ENCODE measurements around the gene STAC3. TPM values are rescaled to one million over a fixed set of nuclear protein-coding genes. Genes with fewer than 3 reads are reported as not detected.

Gene STAC3
- total RNA-seq, 1 experiment from 2014 or later: 2.8 TPM

DNA sequence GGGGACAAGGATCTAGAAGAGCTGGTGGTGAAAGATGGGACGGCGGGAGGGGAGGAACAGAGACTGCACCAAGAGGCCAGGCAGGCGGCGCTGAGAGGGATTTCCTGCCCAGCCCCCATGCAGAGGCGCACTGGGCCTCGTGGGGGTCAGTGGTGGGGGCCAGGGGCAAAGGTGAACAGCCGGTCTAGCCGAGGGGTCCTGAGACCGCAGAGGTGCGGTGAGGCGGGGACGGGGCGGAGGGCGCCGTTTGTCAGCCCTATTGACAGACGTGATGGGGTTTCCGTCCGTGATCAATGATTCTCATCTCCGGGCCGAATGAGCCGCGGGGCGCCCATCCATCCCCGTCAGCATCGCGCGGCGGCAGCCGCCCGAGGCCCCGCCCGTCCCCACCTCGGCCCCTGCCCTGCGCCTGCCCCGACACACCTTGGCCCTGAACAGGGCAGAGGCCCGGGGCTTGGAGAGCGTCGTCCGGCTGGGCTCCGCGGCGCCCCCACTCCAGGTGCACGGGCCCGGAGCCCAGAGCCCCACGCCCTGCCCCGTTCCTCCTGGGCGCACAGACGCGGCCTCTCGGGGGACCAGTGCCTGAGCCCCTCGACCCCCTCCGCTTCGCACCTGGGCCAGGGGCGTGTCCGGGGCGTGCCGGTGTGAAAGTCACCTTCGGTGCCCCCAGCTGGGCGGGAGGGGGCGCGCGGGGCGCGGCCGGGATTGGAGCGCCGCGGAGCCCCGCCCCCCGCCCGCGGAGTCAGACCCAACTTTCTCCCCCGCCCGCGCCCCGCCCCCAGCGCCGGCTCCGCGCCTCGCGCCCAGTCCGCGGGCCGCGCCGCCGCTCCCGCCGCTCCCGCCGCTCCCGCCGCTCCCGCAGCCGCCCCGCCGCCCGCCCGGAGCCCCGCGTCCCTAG, 34.7 kb downstream of the STAC3 start, which contains the start of gene NXPH4:
TSS of gene NXPH4 (plus strand) at position 781 of the 898 bp plus-strand sequence. CDS start 176 bp downstream, outside the sequence.
- H4K91ac ChIP-seq (ENCODE audit: insufficient read length, low read depth, low read length): no peak within 1 kb of the TSS
- H4K8ac ChIP-seq (replicated peaks; ENCODE audit: insufficient read length, low read depth, low read length): no peak within 1 kb of the TSS
- H2BK15ac ChIP-seq (ENCODE audit: low read depth, low read length): no peak within 1 kb of the TSS
- H3K27ac Mint-ChIP-seq: no peak within 1 kb of the TSS
- peaks cover 75% of the 10 kb centered on the region for H3K27me3 Mint-ChIP-seq (ENCODE audit: low read depth)
- DNase-seq: peak; percentile 88
- peak within 1 kb of the TSS; percentile 61 to 87 for H3K4me3 Mint-ChIP-seq
- no CpG with 5 or more reads among the region's 102 CpGs for WGBS (ENCODE audit: extremely low coverage, insufficient read length, low lambda C conversion rate)
- H3K36me3 Mint-ChIP-seq (ENCODE audit: insufficient read depth in 1 of 3, low read depth in 3 of 3): peaks cover 8 to 11% (median 9%) of the 10 kb centered on the region in 3 experiments; a peak in 6 of 7 replicates
- H3K9me3 Mint-ChIP-seq: peaks cover 0 to 5% of the 10 kb centered on the region in 2 experiments; a peak in 2 of 5 replicates
- H3T11ph ChIP-seq (ENCODE audit: low read length): no peak within 1 kb of the TSS
- no peak within 1 kb of the TSS for H3K9ac ChIP-seq (ENCODE audit: extremely low read depth, insufficient read length, low read length)
- no peak within 1 kb of the TSS for H2BK5ac ChIP-seq (ENCODE audit: insufficient read length, low read length)
- H2BK12ac ChIP-seq (ENCODE audit: insufficient read length, low read depth, low read length): no peak within 1 kb of the TSS
- peak within 1 kb of the TSS; percentile 75 for H3K4me2 ChIP-seq (ENCODE audit: insufficient read depth, insufficient read length, low read length)
- peaks cover 8% of the 10 kb centered on the region for H3K4me1 ChIP-seq (ENCODE audit: insufficient read depth, low read length)
- peaks cover 55% of the 10 kb centered on the region for H3K27me3 ChIP-seq (ENCODE audit: insufficient read depth, low read length)
- H2AK5ac ChIP-seq (ENCODE audit: insufficient read length, low read length): no peak within 1 kb of the TSS
- no peak within 1 kb of the TSS for H3K18ac ChIP-seq (ENCODE audit: insufficient read length, low read depth, low read length)
- TF ChIP-seq, protein P1, sequence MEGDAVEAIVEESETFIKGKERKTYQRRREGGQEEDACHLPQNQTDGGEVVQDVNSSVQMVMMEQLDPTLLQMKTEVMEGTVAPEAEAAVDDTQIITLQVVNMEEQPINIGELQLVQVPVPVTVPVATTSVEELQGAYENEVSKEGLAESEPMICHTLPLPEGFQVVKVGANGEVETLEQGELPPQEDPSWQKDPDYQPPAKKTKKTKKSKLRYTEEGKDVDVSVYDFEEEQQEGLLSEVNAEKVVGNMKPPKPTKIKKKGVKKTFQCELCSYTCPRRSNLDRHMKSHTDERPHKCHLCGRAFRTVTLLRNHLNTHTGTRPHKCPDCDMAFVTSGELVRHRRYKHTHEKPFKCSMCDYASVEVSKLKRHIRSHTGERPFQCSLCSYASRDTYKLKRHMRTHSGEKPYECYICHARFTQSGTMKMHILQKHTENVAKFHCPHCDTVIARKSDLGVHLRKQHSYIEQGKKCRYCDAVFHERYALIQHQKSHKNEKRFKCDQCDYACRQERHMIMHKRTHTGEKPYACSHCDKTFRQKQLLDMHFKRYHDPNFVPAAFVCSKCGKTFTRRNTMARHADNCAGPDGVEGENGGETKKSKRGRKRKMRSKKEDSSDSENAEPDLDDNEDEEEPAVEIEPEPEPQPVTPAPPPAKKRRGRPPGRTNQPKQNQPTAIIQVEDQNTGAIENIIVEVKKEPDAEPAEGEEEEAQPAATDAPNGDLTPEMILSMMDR (conservative IDR thresholded peaks at IDR 0.05): peak; percentile 15; the same call in 1 of the 3 replicates
- H2AFZ ChIP-seq (ENCODE audit: low read length): no peak within 1 kb of the TSS
- H3K27ac ChIP-seq (ENCODE audit: insufficient read length, low read depth, low read length): no peak within 1 kb of the TSS
- H2BK20ac ChIP-seq (ENCODE audit: low read depth, low read length, poor library complexity, severe bottlenecking): no peak within 1 kb of the TSS
- peaks cover 7% of the 10 kb centered on the region for H3K23me2 ChIP-seq (ENCODE audit: insufficient read length, low read depth, low read length, poor library complexity, severe bottlenecking)
- no peaks in the 10 kb centered on the region for H3K79me1 ChIP-seq (ENCODE audit: insufficient read depth, low read depth, low read length, poor library complexity, severe bottlenecking)
- no peaks in the 10 kb centered on the region for H3K9me3 ChIP-seq (ENCODE audit: control insufficient read depth, low read depth, low read length)
- no peak within 1 kb of the TSS for H3K23ac ChIP-seq (ENCODE audit: insufficient read length, low read depth, low read length)
- peaks cover 51 to 57% of the 10 kb centered on the region in 2 experiments for H3K4me1 Mint-ChIP-seq
- H3K79me2 ChIP-seq (ENCODE audit: insufficient read depth, low read length): no peaks in the 10 kb centered on the region
- H2BK120ac ChIP-seq (ENCODE audit: low read depth, low read length, poor library complexity, severe bottlenecking): no peak within 1 kb of the TSS
- H3K56ac ChIP-seq (ENCODE audit: insufficient read length, low read depth, low read length): no peak within 1 kb of the TSS
- H3K14ac ChIP-seq (ENCODE audit: insufficient read depth, low read length): no peak within 1 kb of the TSS
- H4K20me1 ChIP-seq (ENCODE audit: control insufficient read depth, insufficient read depth, insufficient read length): peaks cover 3% of the 10 kb centered on the region
- no peak within 1 kb of the TSS for H4K5ac ChIP-seq (ENCODE audit: insufficient read length, low read depth, low read length)
- no peak within 1 kb of the TSS for H3K4ac ChIP-seq (ENCODE audit: low read depth, low read length)

Data from H9 (cell line).